Stomach (tissue), 9 donors: Measurements from ENCODE around the gene FOXB2. TPM values are rescaled to one million over a fixed set of nuclear protein-coding genes. Genes with fewer than 3 reads are reported as not detected.
A peak's percentile ranks its signal among the peaks of the same experiment; 100 is the strongest.

Source experiments
- DNase-seq, 2 donors: peaks; one replicate each; pipeline versions ENCODE4 v3.0.0 to v3.0.0-alpha.2; 2013 to 2019
- H3K27ac ChIP-seq, 5 donors: fragments of 200-600 bp in 4 of 5; sonication (generic) in 4 of 5; one replicate each; pipeline ENCODE4 v1.5.1; 2013 to 2019; ENCODE audit warnings: mild to moderate bottlenecking in 1 of 5, moderate library complexity in 1 of 5
- H3K27me3 ChIP-seq, 3 donors: fragments of 200-600 bp; sonication (generic); one replicate each; pipeline ENCODE4 v1.5.1; 2017 to 2019; ENCODE audit warnings: mixed run types in 1 of 3
- H3K36me3 ChIP-seq, 4 donors: fragments of 200-600 bp; sonication (generic); 1 replicate in 3 of 4; 2 replicates in 1 of 4; pipeline ENCODE4 v1.5.1; 2016 to 2019
- H3K4me1 ChIP-seq, 4 donors: fragments of 200-600 bp; sonication (generic); one replicate each; pipeline ENCODE4 v1.5.1; 2016 to 2019
- H3K4me3 ChIP-seq, 4 donors: fragments of 200-600 bp; sonication (generic) in 3 of 4; one replicate each; pipeline ENCODE4 v1.5.1; 2016 to 2019; ENCODE audit warnings: mild to moderate bottlenecking in 1 of 4
- H3K9me3 ChIP-seq, 4 donors: fragments of 200-600 bp; sonication (generic); one replicate each; pipeline ENCODE4 v1.5.1; 2016 to 2019
- EP300 ChIP-seq: sonication (generic); formaldehyde crosslinking; IDR thresholded peaks from one replicate; pipeline ENCODE4 v1.6.1; 2017; ENCODE audit warnings: antibody characterized with exemption
- POLR2A ChIP-seq, 4 donors: fragments of 450-650 bp; IDR thresholded peaks; one replicate each; pipeline ENCODE4 v1.6.1; 2016; ENCODE audit warnings: antibody characterized with exemption in 4 of 4, control low read depth in 2 of 4, mild to moderate bottlenecking in 1 of 4, moderate library complexity in 1 of 4
- POLR2AphosphoS5 ChIP-seq, 3 donors: sonication (generic); formaldehyde crosslinking; IDR thresholded peaks; one replicate each; pipeline ENCODE4 v1.6.1; 2016; ENCODE audit warnings: antibody characterized with exemption in 3 of 3
- WGBS, 5 donors: extraction: QIAGEN DNeasy Blood & Tissue Kit in 3 of 5; methylation state at CpG; one replicate each; pipeline versions ENCODE4 v1.1.5 to v1.1.7; 2013 to 2018; 5-methylcytosine and 5-hydroxymethylcytosine counted together
- intact Hi-C: fragments of 100-400 bp; cut with DNase I; formaldehyde crosslinking; loops from one replicate; pipeline ENCODE4 v1.15.1; 2023; ENCODE audit warnings: low total_unique reads
- polyA plus RNA-seq, 3 donors: library from polyadenylated mRNA; stranded (reverse); fragments of 200-250 nt; gene quantifications; one replicate each; pipeline ENCODE4 v1.2.3, GENCODE V29; 2013
- total RNA-seq, 5 donors: library from RNA; depleted of rRNA; stranded (reverse); fragments of >200 nt; gene quantifications; one replicate each; pipeline versions ENCODE4 v1.1.0 to v1.2.3, GENCODE V29; 2014 to 2016
- TF ChIP-seq, protein P1 (sequence below), 7 experiments: fragments of 450-650 bp in 4 of 7; fragments of 200-600 bp in 3 of 7; sonication (generic) in 3 of 7; IDR thresholded peaks; one replicate each; pipeline ENCODE4 v1.5.1; 2016 to 2019; ENCODE audit warnings: antibody characterized with exemption in 7 of 7, control low read depth in 2 of 7, mild to moderate bottlenecking in 1 of 7
- donor health status: healthy with polysubstance abuse.
- donor health status: Bipolar disorder and iron deficiency.
- donor health status: healthy.

The FOXB2 gene
- total and polyA plus RNA-seq, 8 donors: not detected

DNA sequence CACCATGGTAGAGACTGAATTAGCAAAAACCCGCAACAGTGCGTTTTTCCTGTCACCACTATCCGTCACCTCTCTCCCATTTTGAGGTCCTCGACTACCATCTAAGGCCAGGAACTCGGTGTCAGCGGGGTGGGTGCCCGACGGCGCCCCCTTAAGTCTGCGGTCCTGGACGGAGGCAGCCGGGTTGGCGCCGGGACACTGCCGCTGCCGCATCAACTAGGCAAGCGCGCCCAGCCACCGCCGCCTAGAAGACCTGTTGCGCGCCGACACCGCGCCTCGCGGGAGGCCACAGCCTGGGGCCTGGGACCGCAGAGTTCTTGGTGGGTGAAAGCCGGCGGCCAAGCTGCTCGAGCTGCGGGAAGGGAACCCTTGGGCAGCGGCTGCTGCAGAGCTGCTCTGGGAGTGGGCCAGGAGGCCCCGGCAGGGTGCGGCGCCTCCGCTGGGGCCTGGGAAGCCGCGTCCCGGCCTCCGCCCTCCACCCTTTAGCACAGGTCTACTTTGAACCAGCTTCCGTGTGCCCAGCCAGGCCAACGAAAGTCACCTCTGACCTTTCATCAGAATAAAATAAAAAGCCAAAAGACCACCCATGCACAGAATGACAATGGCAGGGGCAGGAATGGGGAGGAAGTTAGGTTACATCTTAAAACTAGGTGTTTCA, 3.5 kb downstream of the FOXB2 start:
- 2 to 11% (median 9%) methylated on average over 17 to 43 of the region's 43 CpGs for WGBS, 5 donors

DNA sequence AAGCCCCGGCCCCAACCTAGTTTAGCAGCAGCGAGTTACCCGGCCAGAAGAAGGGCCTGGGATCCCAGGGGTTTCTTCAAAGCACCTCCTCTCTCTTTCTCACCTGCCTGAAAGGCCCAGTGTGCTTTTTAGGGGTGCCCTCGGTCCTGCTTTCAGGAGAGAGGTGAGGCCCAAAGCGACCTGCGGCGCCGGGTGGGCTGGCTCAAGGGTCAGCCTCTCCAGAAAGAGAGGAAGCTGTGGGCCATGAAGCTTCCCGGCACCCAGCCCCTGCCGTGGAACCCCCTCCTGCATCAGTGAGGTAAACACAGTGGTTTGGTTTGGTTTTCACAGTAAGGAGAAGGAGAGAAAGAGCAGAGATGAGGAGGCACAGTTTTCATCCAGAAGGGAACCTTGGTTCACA, 4.3 kb downstream of the FOXB2 start:
- intact Hi-C loops: no loop called here
- TF ChIP-seq, protein P1, sequence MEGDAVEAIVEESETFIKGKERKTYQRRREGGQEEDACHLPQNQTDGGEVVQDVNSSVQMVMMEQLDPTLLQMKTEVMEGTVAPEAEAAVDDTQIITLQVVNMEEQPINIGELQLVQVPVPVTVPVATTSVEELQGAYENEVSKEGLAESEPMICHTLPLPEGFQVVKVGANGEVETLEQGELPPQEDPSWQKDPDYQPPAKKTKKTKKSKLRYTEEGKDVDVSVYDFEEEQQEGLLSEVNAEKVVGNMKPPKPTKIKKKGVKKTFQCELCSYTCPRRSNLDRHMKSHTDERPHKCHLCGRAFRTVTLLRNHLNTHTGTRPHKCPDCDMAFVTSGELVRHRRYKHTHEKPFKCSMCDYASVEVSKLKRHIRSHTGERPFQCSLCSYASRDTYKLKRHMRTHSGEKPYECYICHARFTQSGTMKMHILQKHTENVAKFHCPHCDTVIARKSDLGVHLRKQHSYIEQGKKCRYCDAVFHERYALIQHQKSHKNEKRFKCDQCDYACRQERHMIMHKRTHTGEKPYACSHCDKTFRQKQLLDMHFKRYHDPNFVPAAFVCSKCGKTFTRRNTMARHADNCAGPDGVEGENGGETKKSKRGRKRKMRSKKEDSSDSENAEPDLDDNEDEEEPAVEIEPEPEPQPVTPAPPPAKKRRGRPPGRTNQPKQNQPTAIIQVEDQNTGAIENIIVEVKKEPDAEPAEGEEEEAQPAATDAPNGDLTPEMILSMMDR (IDR thresholded peaks at IDR 0.05): no peak
- no peak for TF ChIP-seq POLR2AphosphoS5 (IDR thresholded peaks at IDR 0.05)
- TF ChIP-seq POLR2A (IDR thresholded peaks at IDR 0.05): no peak
- TF ChIP-seq EP300: no peak
- Histone ChIP-seq H3K4me3 (no peak overlapping the region), H3K27me3 (peaks cover 42 to 98% (median 79%) of the 10 kb centered on the region in 3 donors), H3K9me3 (peaks cover 0 to 5% (median 0%) of the 10 kb centered on the region in 4 donors), H3K4me1 (peaks cover 10 to 45% (median 28%) of the 10 kb centered on the region in 4 donors), H3K36me3 (no peaks in the 10 kb centered on the region), H3K27ac (no peak overlapping the region)
- 34 to 50% (median 39%) methylated on average over 10 of the region's 10 CpGs for WGBS, 5 donors
- DNase-seq: no peak

More for the DNA sequence above, 3.5 kb downstream of the FOXB2 start:
- TF ChIP-seq, protein P1 (IDR thresholded peaks at IDR 0.05): no peak
- no peak for TF ChIP-seq EP300
- TF ChIP-seq POLR2A (IDR thresholded peaks at IDR 0.05): no peak
- TF ChIP-seq POLR2AphosphoS5 (IDR thresholded peaks at IDR 0.05): no peak
- Histone ChIP-seq H3K36me3 (no peaks in the 10 kb centered on the region), H3K4me3 (no peak overlapping the region), H3K9me3 (peaks cover 0 to 5% (median 0%) of the 10 kb centered on the region in 4 donors), H3K4me1 (peaks cover 16 to 53% (median 35%) of the 10 kb centered on the region in 4 donors), H3K27ac (no peak overlapping the region), H3K27me3 (peaks cover 47 to 98% (median 80%) of the 10 kb centered on the region in 3 donors)
- intact Hi-C loops: no loop called here
- DNase-seq: peak in 1 of 2 donors; percentile 26

DNA sequence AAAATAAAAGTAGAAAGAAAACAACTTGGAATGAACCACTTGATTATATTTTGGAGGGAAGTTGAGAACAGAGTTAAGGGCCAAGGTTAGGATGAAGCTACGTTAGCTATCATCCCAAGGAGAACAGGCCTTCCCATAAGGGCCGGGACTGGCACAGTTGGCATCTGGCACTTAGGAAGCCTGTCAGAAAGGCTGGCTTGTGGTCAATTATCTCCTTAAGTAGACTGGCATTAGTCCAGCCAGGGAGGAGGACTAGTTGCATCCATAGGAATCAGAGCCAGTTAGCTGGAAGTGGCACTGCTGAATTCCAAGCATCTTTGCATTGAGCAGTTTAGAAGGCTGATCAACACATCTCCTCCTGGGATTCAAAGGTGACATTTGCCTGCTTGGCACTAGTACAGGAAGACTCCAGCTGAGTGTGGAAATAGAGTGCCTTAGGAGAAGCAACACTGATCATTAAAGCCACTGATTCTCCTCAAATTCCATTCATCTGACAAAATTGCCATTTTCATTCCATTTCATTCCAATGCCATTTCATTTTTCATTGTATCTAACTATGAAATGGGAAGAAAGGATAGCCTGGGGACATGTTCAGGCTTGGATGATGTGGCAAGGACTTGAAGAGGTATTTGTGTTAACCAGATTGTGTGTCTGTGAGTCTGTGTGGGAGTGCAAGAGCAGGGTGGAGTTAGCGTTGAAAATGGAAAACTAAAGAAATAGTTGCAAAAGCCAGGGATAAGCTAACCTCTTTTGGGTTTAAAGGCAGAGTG, 5.5 kb downstream of the FOXB2 start:
- WGBS, 5 donors: 66 to 83% (median 82%) methylated on average over 3 of the region's 3 CpGs
- intact Hi-C loops: no loop called here
- Histone ChIP-seq H3K4me3 (no peak overlapping the region), H3K9me3 (peaks cover 0 to 5% (median 0%) of the 10 kb centered on the region in 4 donors), H3K27ac (no peak overlapping the region), H3K27me3 (peaks cover 33 to 85% (median 67%) of the 10 kb centered on the region in 3 donors), H3K4me1 (peaks cover 8 to 32% (median 22%) of the 10 kb centered on the region in 4 donors), H3K36me3 (no peaks in the 10 kb centered on the region)
- no peak for DNase-seq
- TF ChIP-seq, protein P1 (IDR thresholded peaks at IDR 0.05): no peak
- no peak for TF ChIP-seq EP300
- no peak for TF ChIP-seq POLR2A (IDR thresholded peaks at IDR 0.05)
- no peak for TF ChIP-seq POLR2AphosphoS5 (IDR thresholded peaks at IDR 0.05)

DNA sequence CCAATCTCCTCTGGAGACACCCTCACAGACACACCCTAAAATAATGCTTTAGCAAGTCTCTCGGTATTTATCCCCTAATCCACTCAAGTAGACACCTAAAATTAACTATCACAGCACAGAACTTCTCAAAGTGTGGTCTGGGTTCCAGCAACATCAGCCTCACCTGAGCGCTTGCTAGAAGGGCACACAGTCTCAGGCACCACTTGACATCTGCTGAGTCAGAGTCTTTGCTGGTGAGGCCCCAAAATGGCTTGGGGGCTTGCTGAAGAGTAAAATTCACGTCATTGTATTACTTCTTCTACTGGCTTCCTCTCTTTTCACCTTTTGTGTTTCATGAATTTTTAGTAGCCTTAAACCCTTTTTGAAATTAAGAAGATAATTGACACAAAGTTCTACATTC, 9.0 kb downstream of the FOXB2 start:
- 44 to 59% (median 55%) methylated on average over 3 of the region's 3 CpGs for WGBS, 5 donors
- Histone ChIP-seq H3K4me1 (no peaks in the 10 kb centered on the region), H3K36me3 (no peaks in the 10 kb centered on the region), H3K9me3 (no peaks in the 10 kb centered on the region), H3K27me3 (peaks cover 0 to 66% (median 32%) of the 10 kb centered on the region in 3 donors), H3K27ac (no peak overlapping the region), H3K4me3 (no peak overlapping the region)
- intact Hi-C loops: no loop called here
- no peak for TF ChIP-seq EP300
- no peak for TF ChIP-seq POLR2A (IDR thresholded peaks at IDR 0.05)
- TF ChIP-seq, protein P1 (IDR thresholded peaks at IDR 0.05): no peak
- TF ChIP-seq POLR2AphosphoS5 (IDR thresholded peaks at IDR 0.05): no peak
- DNase-seq: no peak
